Measurements from ENCODE around the gene TXNDC9. TPM values are rescaled to one million over a fixed set of nuclear protein-coding genes. Genes with fewer than 3 reads are reported as not detected.
"Not testable (repeated sequence)": the region's sequence is repeated elsewhere in the genome, so short reads cannot be mapped to it uniquely, and the experiment has no call there.

Gene TXNDC9, protein sequence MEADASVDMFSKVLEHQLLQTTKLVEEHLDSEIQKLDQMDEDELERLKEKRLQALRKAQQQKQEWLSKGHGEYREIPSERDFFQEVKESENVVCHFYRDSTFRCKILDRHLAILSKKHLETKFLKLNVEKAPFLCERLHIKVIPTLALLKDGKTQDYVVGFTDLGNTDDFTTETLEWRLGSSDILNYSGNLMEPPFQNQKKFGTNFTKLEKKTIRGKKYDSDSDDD
- total RNA-seq = 10 to 100 TPM; 29.9 to 34.2 TPM

GRCh38 chr2:99335911-99336803, at the start of gene TXNDC9:
Gene TXNDC9 (minus strand): TSS chr2:99336333. CDS start chr2:99333210, 3,123 bp downstream.
- peaks cover 25% of the 10 kb centered on the region for H3K36me3 Mint-ChIP-seq (ENCODE audit: low read depth)
- H3K9me3 Mint-ChIP-seq = no peaks in the 10 kb centered on the region
- H3K4me1 Mint-ChIP-seq = peaks cover 47% of the 10 kb centered on the region
- POLR2A ChIA-PET = interaction anchor here (0.8 to 3.7 kb wide), 13 partner anchors 10 to 195 kb away, joined by 3 to 36 read pairs (median 5); partner anchors contain the start of genes C2orf15, LIPT1, MITD1 and MRPL30
- H3K27ac Mint-ChIP-seq = no peak within 1 kb of the TSS
- H3K4me3 Mint-ChIP-seq = no peak within 1 kb of the TSS
- no peaks in the 10 kb centered on the region for H3K27me3 Mint-ChIP-seq
- CTCF ChIA-PET = interaction anchor here (0.7 to 4.7 kb wide), 8 partner anchors 11 to 155 kb away, joined by 3 to 21 read pairs (median 6); partner anchors contain the start of genes MITD1, MRPL30 and REV1
- peak; percentile 98 for DNase-seq

GRCh38 chr2:99382143-99382542, 46.0 kb upstream of the TXNDC9 start:
- no peak overlapping the region for H3K4me3 Mint-ChIP-seq
- H3K27me3 Mint-ChIP-seq = no peaks in the 10 kb centered on the region
- H3K27ac Mint-ChIP-seq = no peak overlapping the region
- ChIA-PET POLR2A (no interaction called here), CTCF (no interaction called here)
- H3K4me1 Mint-ChIP-seq = peaks cover 26% of the 10 kb centered on the region
- no peak for DNase-seq
- no peaks in the 10 kb centered on the region for H3K9me3 Mint-ChIP-seq
- peaks cover 50% of the 10 kb centered on the region for H3K36me3 Mint-ChIP-seq (ENCODE audit: low read depth)

DNA sequence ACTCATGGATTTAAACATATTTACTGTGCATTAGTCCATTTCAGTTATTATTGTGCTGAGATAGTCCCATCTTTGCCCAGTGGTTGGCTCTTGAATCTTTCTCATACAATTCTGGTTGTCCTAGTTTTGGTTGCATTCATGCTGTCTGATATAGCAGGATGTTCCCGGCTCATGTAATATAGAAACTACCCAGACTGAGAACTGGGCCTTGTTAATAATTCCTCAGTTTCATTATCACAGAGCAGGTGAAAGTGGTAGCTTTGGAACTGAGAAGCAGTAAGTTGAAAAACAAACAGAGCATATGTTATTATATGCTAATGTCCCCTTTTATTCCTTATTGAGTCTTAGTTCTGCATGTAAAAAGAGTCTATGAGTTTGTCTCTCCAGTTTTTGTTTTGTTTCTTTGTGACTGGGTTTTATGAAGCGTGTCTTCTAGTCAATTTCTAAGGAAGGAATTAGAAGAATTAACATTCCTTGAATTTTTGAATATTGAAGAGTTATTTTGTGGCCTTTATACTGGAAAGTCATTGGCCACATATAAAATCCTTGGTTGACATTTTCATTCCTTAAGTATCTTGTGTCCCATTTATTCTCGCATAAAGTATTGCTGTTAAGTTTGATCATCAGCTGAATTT, 44.4 kb upstream of the TXNDC9 start:
- peaks cover 28% of the 10 kb centered on the region for H3K4me1 Mint-ChIP-seq
- CTCF ChIA-PET = no interaction called here
- DNase-seq = no peak
- no peak overlapping the region for H3K4me3 Mint-ChIP-seq
- no peaks in the 10 kb centered on the region for H3K9me3 Mint-ChIP-seq
- peaks cover 61% of the 10 kb centered on the region for H3K36me3 Mint-ChIP-seq (ENCODE audit: low read depth)
- H3K27me3 Mint-ChIP-seq = no peaks in the 10 kb centered on the region
- POLR2A ChIA-PET = interaction anchor here (1.6 kb wide), 1 partner anchor 43 kb away, joined by 4 read pairs; the partner anchor contains the start of gene EIF5B
- no peak overlapping the region for H3K27ac Mint-ChIP-seq

DNA sequence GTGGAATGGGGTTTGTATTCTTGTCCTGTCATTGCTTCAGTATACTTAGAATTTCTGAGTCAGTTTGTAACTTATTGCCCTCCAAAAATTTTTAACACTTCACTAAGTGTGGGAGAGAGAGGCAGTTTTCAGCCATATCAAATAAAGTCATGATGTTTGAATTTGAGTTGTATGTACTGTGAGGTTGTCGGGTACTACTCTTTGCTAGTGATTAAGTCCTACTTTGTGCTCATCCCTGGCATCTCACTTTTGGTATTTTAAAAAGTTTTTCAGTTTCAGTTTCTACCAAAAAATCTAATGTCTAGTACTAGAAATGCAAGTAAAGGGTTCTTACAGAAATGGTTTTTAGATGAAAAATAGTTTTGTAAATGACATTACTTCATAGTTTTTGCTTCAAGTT, 41.7 kb upstream of the TXNDC9 start:
- H3K4me3 Mint-ChIP-seq = no peak overlapping the region
- H3K27me3 Mint-ChIP-seq = no peaks in the 10 kb centered on the region
- no peaks in the 10 kb centered on the region for H3K9me3 Mint-ChIP-seq
- no peak for DNase-seq
- ChIA-PET POLR2A (no interaction called here), CTCF (no interaction called here)
- peaks cover 64% of the 10 kb centered on the region for H3K36me3 Mint-ChIP-seq (ENCODE audit: low read depth)
- peaks cover 28% of the 10 kb centered on the region for H3K4me1 Mint-ChIP-seq
- no peak overlapping the region for H3K27ac Mint-ChIP-seq

- no peak for DNase-seq
- Mint-ChIP-seq H3K4me1 (peaks cover 28% of the 10 kb centered on the region), H3K27me3 (no peaks in the 10 kb centered on the region), H3K27ac (no peak overlapping the region), H3K36me3 (ENCODE audit: low read depth) (peaks cover 72% of the 10 kb centered on the region), H3K9me3 (no peaks in the 10 kb centered on the region), H3K4me3 (no peak overlapping the region)
- ChIA-PET CTCF (no interaction called here), POLR2A (interaction anchor here (1.1 kb wide), 1 partner anchor 39 kb away, joined by 4 read pairs; the partner anchor contains the start of gene EIF5B)
These were observed 40.2 kb upstream of the TXNDC9 start for GRCh38 chr2:99376254-99376864.

- Mint-ChIP-seq H3K4me3 (no peak overlapping the region), H3K4me1 (peaks cover 19% of the 10 kb centered on the region), H3K36me3 (ENCODE audit: low read depth) (peaks cover 70% of the 10 kb centered on the region), H3K27ac (no peak overlapping the region), H3K27me3 (no peaks in the 10 kb centered on the region), H3K9me3 (no peaks in the 10 kb centered on the region)
- DNase-seq = no peak
- CTCF ChIA-PET = interaction anchor here (0.9 kb wide), 1 partner anchor 18 kb away, joined by 3 read pairs; no protein-coding TSS in a partner anchor
- POLR2A ChIA-PET = no interaction called here
These were observed 38.6 kb upstream of the TXNDC9 start for GRCh38 chr2:99374747-99375146.

DNA sequence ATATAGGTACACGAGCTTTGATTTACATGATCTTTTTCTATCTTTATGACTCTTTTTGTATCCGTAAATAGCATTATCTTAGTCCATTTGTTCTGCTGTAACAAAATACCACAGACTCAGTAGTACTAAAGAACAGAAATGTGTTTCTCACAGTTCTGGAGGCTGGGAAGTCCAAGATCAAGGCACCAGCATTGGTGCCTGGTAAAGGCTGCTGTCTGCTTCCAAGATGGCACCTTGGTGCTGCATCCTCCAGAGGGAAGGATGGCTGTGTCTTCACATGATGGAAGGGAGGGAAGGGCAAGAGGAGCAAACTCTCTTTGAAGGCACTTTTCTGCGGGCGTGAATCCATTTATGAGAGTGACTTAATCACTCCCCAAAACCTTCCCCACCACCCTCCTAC, 37.0 kb upstream of the TXNDC9 start:
- no peak for DNase-seq
- Mint-ChIP-seq H3K27me3 (no peaks in the 10 kb centered on the region), H3K9me3 (no peaks in the 10 kb centered on the region), H3K4me1 (peaks cover 11% of the 10 kb centered on the region), H3K27ac (no peak overlapping the region), H3K36me3 (ENCODE audit: low read depth) (peaks cover 71% of the 10 kb centered on the region), H3K4me3 (no peak overlapping the region)
- POLR2A ChIA-PET = interaction anchor here (1.2 kb wide), 1 partner anchor 8 kb away, joined by 3 read pairs; no protein-coding TSS in a partner anchor
- CTCF ChIA-PET = interaction anchor here (0.7 kb wide), 1 partner anchor 45 kb away, joined by 3 read pairs; no protein-coding TSS in a partner anchor

- POLR2A ChIA-PET = not testable (repeated sequence)
- H3K36me3 Mint-ChIP-seq (ENCODE audit: low read depth) = peaks cover 66% of the 10 kb centered on the region
These were observed 32.7 kb upstream of the TXNDC9 start for GRCh38 chr2:99368854-99369253.

GRCh38 chr2:99365661-99366060, 29.5 kb upstream of the TXNDC9 start:
- no peak for DNase-seq
- no peak overlapping the region for H3K4me3 Mint-ChIP-seq
- no peaks in the 10 kb centered on the region for H3K9me3 Mint-ChIP-seq
- peaks cover 59% of the 10 kb centered on the region for H3K36me3 Mint-ChIP-seq (ENCODE audit: low read depth)
- ChIA-PET CTCF (interaction anchor here (2.0 kb wide), 1 partner anchor 28 kb away, joined by 9 read pairs; the partner anchor contains the start of genes EIF5B and TXNDC9), POLR2A (interaction anchor here (1.4 kb wide), 1 partner anchor 8 kb away, joined by 3 read pairs; no protein-coding TSS in a partner anchor)
- H3K4me1 Mint-ChIP-seq = peaks cover 3% of the 10 kb centered on the region
- no peak overlapping the region for H3K27ac Mint-ChIP-seq
- H3K27me3 Mint-ChIP-seq = no peaks in the 10 kb centered on the region

More at GRCh38 chr2:99368854-99369253, 32.7 kb upstream of the TXNDC9 start:
- DNase-seq, H3K9me3 Mint-ChIP-seq, H3K27me3 Mint-ChIP-seq, H3K4me3 Mint-ChIP-seq, CTCF ChIA-PET, H3K27ac Mint-ChIP-seq, H3K4me1 Mint-ChIP-seq: not testable (repeated sequence)

DNA sequence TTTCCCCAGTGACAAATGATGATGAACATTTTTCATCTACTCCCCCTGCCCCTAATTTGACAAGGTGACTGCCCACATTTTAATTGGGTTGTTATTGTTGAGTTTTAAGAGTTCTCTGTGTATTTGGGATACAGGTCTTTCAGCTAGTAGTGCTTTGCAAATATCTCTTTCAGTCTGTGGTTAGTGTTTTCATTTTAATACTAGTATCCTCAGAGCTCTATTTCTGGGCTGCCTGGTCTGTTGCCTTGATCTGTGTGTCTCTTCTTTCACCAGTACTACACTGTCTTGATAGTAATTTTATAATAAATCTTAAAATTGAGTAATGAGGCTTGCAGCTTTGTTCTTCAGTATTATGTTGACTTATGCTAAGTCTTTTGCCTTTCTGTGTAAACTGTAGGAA, 20.7 kb upstream of the TXNDC9 start:
- DNase-seq = no peak
- H3K4me3 Mint-ChIP-seq = no peak overlapping the region
- peaks cover 21% of the 10 kb centered on the region for H3K4me1 Mint-ChIP-seq
- ChIA-PET CTCF (interaction anchor here (0.6 to 1.2 kb wide), 3 partner anchors 17 to 30 kb away, joined by 3 to 4 read pairs (median 4); partner anchors contain the start of gene EIF5B), POLR2A (interaction anchor here (1.2 kb wide), 1 partner anchor 20 kb away, joined by 5 read pairs; the partner anchor contains the start of genes EIF5B and TXNDC9)
- H3K27ac Mint-ChIP-seq = no peak overlapping the region
- no peaks in the 10 kb centered on the region for H3K9me3 Mint-ChIP-seq
- no peaks in the 10 kb centered on the region for H3K27me3 Mint-ChIP-seq
- H3K36me3 Mint-ChIP-seq (ENCODE audit: low read depth) = peaks cover 12% of the 10 kb centered on the region

GRCh38 chr2:99354825-99355224, 18.7 kb upstream of the TXNDC9 start:
- H3K27ac Mint-ChIP-seq; H3K36me3 Mint-ChIP-seq (ENCODE audit: low read depth); H3K27me3 Mint-ChIP-seq; DNase-seq; CTCF ChIA-PET; H3K9me3 Mint-ChIP-seq; H3K4me3 Mint-ChIP-seq: not testable (repeated sequence)
- POLR2A ChIA-PET = interaction anchor here (1.6 kb wide), 1 partner anchor 18 kb away, joined by 4 read pairs; no protein-coding TSS in a partner anchor
- peaks cover 24% of the 10 kb centered on the region for H3K4me1 Mint-ChIP-seq

DNA sequence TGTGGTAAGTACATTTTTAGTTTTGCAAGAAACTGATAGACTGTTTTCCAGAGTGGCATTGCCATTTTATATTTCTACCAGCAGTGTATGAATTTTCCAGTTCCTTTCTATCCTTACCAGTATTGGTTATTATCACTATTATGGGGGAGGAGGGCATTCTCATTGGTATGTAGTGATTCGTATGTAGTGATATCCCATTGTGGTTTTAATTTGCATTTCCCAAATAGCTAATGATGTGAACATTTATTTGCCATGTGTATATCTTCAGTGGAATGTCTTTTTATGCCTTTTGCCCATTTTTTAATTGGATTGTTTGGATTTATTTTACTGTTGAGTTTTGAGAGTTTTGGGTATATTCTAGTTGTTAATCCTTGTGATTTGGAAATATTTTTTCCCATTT, 17.9 kb upstream of the TXNDC9 start:
- Mint-ChIP-seq H3K9me3 (no peaks in the 10 kb centered on the region), H3K36me3 (ENCODE audit: low read depth) (no peaks in the 10 kb centered on the region), H3K27me3 (no peaks in the 10 kb centered on the region), H3K4me3 (no peak overlapping the region), H3K27ac (no peak overlapping the region), H3K4me1 (peaks cover 25% of the 10 kb centered on the region)
- POLR2A ChIA-PET = interaction anchor here (1.6 kb wide), 1 partner anchor 17 kb away, joined by 4 read pairs; no protein-coding TSS in a partner anchor
- DNase-seq = no peak
- CTCF ChIA-PET = no interaction called here

All from activated CD4-positive, alpha-beta memory T cell treated with anti-CD3 and anti-CD28 coated beads, Interleukin-2, amount 10 ng/mL, durations not matched to agents 7 days and 5 days (primary cell).